ENCODE measurements around the gene TYK2. TPM values are rescaled to one million over a fixed set of nuclear protein-coding genes. Genes with fewer than 3 reads are reported as not detected.

Gene TYK2
- total and polyA plus RNA-seq, 9 of the 15 experiments (the other 6 are each of a cell fraction or from before 2014, with no cell fraction given): 15.0 to 182 (median 85.9) TPM

DNA sequence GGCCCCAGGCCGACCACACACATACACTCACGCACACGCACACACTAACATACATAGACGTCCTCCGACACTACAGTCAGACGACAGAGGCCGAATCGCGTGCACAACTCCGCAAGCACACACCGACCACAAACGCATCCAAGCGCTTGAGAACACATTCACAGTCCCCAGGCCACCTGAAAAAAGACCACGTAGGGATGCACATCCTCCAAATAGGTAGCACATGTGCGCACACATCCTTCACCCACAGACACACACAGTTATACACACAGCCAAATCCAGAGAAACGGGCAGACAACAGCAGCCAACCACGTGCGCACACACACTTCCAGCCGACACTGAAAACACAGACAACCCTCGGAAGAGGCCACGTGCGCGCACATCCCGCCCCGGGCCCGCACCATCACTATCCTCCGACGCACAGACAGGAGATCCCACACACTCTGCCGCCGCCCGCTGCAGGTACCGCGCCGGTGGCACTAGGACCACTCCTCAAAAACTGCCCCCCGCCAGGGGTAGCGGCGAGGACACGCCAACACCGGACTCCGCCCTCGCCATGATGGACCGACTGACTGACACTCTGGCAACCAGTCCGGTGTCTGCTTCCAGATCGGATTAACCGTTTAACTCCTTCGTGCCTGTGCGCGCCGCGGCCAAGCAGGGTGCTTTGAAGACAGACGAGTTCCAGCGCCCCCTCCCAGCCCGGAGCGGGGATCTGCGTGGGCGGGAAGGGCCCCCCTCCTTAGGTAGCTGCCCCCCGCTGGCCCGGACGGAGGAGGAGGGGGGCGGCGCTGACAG is 39.5 kb upstream of the TYK2 start (continued):
- TF ChIP-seq JUND (IDR thresholded peaks at IDR 0.05; ENCODE audit: borderline replicate concordance, low read depth, low read length) (no peak; the same call in 1 of the 2 replicates), JUND (tag; IDR thresholded peaks at IDR 0.05; ENCODE audit: borderline replicate concordance, low read depth, low read length) (peak; percentile 29; the same call in 2 of the 3 replicates), TAF9B (IDR thresholded peaks at IDR 0.05; ENCODE audit: partially characterized antibody) (peak; percentile 55), PHB2 (IDR thresholded peaks at IDR 0.05; ENCODE audit: low read depth) (0 out of 2 replicates have a peak, but pooled peaks have one; percentile 38), HDAC2 (IDR thresholded peaks at IDR 0.05) (peak; percentile 98), ZNF586 (CRISPR knock-in tag; conservative IDR thresholded peaks at IDR 0.05) (no peak), MECOM (CRISPR knock-in tag; IDR thresholded peaks at IDR 0.05) (peak; percentile 57; the same call in 1 of the 2 replicates), CC2D1A (IDR thresholded peaks at IDR 0.05) (peak; percentile 58; the same call in 1 of the 2 replicates), ATF1 (CRISPR knock-in tag; IDR thresholded peaks at IDR 0.05) (no peak), ATF1 (tag; IDR thresholded peaks at IDR 0.05) (peak; percentile 87), BHLHE40 (IDR thresholded peaks at IDR 0.05; ENCODE audit: low read length) (peak; percentile 49), ATF7 (IDR thresholded peaks at IDR 0.05) (peak; percentile 46; the same call in 1 of the 2 replicates), ZNF592 (IDR thresholded peaks at IDR 0.05) (peak; percentile 64), RCOR1 (IDR thresholded peaks at IDR 0.05; ENCODE audit: borderline replicate concordance in 1 of 2, low read depth in 2 of 2, low read length in 2 of 2) (peak in 1 of 2 experiments; percentile 30; a peak in 2 of 4 replicates), FOXO4 (CRISPR knock-in tag; IDR thresholded peaks at IDR 0.05) (no peak), BCOR (IDR thresholded peaks at IDR 0.05) (peak; percentile 75), JUN (IDR thresholded peaks at IDR 0.05; ENCODE audit: borderline replicate concordance, low read depth, low read length) (peak; percentile 37; the same call in 1 of the 2 replicates), JUN (CRISPR knock-in tag; IDR thresholded peaks at IDR 0.05; ENCODE audit: borderline replicate concordance) (no peak), NFYB (IDR thresholded peaks at IDR 0.05; ENCODE audit: extremely low read depth, insufficient read length) (peak; percentile 57), ARID3A (IDR thresholded peaks at IDR 0.05; ENCODE audit: borderline replicate concordance, low read depth, low read length) (no peak), KDM1A (IDR thresholded peaks at IDR 0.05) (peak in 1 of 2 experiments; percentile 39; a peak in 2 of 4 replicates)

Data from K562 (cell line).